Mammary epithelial cell (primary cell): ENCODE data around the gene C9orf152.

Experiments
- CTCF ChIP-seq, 2 donors: IDR thresholded peaks in 1 of 2; conservative IDR thresholded peaks in 1 of 2; 2 replicates each; pipeline ENCODE4 v1.5.1; 2011 to 2012; ENCODE audit warnings: inconsistent platforms in 2 of 2, low read length in 2 of 2, mild to moderate bottlenecking in 2 of 2, control low read depth in 1 of 2, low read depth in 1 of 2; ENCODE audit not compliant: insufficient read depth in 1 of 2; ENCODE audit errors: extremely low read depth in 1 of 2
- EZH2 ChIP-seq: IDR thresholded peaks from 2 replicates; pipeline ENCODE4 v1.6.1; 2012; ENCODE audit warnings: low read length, inconsistent platforms, borderline replicate concordance

DNA sequence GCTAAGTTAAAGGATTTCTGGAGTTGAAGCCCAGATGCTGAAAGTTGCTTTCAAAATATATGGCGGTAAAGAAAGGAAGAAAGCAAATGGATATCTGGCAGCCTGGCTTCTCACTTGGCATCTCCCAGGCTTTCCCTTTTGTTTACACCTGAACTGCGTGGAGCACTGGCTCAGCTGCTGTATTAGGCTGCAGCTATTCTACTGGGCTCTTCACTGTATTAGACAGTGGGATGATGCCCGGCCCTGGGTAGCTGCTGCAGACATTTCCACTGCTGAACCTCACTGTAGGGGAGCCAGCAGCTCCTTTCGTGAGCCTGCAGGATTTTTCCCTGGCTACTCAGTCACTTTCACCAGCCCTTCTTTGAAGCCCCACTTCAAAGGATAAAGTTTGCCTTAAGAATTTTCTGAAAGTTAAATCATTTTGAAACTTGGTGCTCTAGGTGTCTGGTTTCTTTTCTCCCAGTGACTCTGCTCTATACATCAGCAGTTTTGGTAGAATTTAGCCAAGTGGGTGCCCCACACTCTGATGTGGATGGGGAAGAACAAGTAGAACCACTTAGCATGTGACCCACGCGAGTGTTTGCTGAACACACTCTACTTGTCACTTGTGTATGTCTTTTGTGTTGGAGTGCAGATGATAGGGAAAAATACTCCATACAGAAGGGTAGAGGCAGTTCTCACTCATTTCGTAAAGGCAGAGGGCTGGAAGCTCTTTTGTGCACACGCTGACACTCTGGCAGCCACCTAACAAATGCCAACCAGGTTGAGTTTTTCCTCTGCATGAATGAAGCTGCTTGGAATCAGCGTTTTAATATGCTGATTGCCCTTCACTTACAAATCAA lies 49.9 kb downstream of the C9orf152 start:
- no peak for TF ChIP-seq CTCF (conservative IDR thresholded peaks at IDR 0.05 in 1 of 2, IDR thresholded peaks at IDR 0.05 in 1 of 2; ENCODE audit: extremely low read depth in 1 of 2, insufficient read depth in 1 of 2, low read depth in 1 of 2, low read length in 2 of 2)
- TF ChIP-seq EZH2, result no peak
